ENCODE data around the gene THSD4. TPM values are rescaled to one million over a fixed set of nuclear protein-coding genes. Genes with fewer than 3 reads are reported as not detected.
A peak's percentile ranks its signal among the peaks of the same experiment; 100 is the strongest.

THSD4 gene
- total and polyA plus RNA-seq, 8 donors, result 15.7 to 43.3 (median 19.1) TPM

DNA sequence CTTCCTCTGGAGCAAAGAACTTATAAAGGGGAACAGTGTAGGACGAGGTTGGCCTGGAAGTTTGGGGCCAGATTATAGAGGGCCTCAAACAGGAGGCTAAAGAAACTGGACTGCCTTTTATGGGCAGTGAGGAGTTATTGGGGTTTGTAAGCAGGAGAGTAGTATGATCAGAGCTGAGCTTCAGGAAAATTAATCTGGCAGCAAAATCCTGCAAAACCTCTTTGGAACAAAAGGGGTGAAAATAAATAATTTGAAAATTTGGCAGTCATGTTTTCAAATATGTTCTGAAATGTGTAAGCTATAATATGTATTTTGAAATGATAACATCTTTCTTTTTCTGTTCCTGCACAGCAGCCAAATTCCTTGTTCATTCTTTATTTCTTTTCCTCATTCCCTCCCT is 164.9 kb downstream of the THSD4 start:
- no peak for ATAC-seq
- no peaks in the 10 kb centered on the region for H3K9me3 ChIP-seq
- no peaks in the 10 kb centered on the region for H3K27me3 ChIP-seq
- intact Hi-C loops (cut with DNase I), result no loop called here
- peaks cover 0 to 4% of the 10 kb centered on the region in 2 donors for H3K4me1 ChIP-seq
- no peak for DNase-seq
- H3K36me3 ChIP-seq, result no peaks in the 10 kb centered on the region
- no peak overlapping the region for H3K4me3 ChIP-seq
- H3K27ac ChIP-seq, result no peak overlapping the region
- TF ChIP-seq, protein P1, sequence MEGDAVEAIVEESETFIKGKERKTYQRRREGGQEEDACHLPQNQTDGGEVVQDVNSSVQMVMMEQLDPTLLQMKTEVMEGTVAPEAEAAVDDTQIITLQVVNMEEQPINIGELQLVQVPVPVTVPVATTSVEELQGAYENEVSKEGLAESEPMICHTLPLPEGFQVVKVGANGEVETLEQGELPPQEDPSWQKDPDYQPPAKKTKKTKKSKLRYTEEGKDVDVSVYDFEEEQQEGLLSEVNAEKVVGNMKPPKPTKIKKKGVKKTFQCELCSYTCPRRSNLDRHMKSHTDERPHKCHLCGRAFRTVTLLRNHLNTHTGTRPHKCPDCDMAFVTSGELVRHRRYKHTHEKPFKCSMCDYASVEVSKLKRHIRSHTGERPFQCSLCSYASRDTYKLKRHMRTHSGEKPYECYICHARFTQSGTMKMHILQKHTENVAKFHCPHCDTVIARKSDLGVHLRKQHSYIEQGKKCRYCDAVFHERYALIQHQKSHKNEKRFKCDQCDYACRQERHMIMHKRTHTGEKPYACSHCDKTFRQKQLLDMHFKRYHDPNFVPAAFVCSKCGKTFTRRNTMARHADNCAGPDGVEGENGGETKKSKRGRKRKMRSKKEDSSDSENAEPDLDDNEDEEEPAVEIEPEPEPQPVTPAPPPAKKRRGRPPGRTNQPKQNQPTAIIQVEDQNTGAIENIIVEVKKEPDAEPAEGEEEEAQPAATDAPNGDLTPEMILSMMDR (IDR thresholded peaks at IDR 0.05), result no peak

DNA sequence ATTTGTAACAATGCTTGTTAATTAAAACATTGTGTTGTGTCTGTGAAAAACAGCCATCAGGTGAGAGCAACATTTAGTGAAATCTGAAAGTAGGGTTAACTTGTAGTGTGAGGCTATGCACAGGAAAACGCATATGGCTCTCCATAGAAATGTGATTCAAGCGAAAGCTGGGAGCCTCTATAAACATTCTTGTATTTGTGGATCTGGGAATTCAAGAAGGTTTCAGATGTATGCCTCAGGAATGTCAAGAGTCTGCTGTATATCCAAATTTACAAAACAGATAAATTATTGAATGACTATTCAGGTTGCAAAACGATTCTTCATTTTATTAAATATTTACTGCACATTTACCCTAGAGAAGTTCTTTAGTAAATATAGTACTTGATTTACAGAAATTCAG is 166.0 kb downstream of the THSD4 start:
- TF ChIP-seq, protein P1 (IDR thresholded peaks at IDR 0.05), result no peak
- H3K27ac ChIP-seq, result no peak overlapping the region
- no peaks in the 10 kb centered on the region for H3K9me3 ChIP-seq
- DNase-seq (no peak), ATAC-seq (no peak)
- H3K4me1 ChIP-seq, result peaks cover 0 to 4% of the 10 kb centered on the region in 2 donors
- H3K4me3 ChIP-seq, result no peak overlapping the region
- intact Hi-C loops (cut with DNase I), result no loop called here
- no peaks in the 10 kb centered on the region for H3K27me3 ChIP-seq
- H3K36me3 ChIP-seq, result no peaks in the 10 kb centered on the region

DNA sequence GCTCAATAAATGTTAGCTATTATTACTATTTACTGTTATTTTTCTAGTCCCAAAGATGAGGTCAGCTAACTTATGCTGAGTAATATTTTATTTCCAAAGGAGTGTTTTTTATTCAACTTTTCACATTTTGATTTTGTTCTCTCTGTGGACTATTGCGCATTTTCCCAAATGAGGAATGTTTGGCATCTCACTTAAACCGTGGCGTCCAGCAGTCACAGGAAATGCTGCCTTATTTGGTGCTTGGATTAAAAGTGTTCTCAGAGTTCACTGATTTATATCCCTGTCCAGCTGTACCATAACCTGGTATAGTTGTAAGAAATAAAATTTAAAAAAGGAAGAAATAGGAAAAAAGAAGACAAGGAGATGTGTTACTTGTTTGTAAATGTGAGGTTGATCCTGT is 166.8 kb downstream of the THSD4 start:
- intact Hi-C loops (cut with DNase I), result no loop called here
- Histone ChIP-seq H3K27me3 (no peaks in the 10 kb centered on the region), H3K27ac (peak overlapping the region in 1 of 2 donors; percentile 30), H3K36me3 (no peaks in the 10 kb centered on the region), H3K9me3 (no peaks in the 10 kb centered on the region), H3K4me1 (peaks cover 0 to 4% of the 10 kb centered on the region in 2 donors), H3K4me3 (no peak overlapping the region)
- ATAC-seq (peak; percentile 33), DNase-seq (no peak)
- TF ChIP-seq, protein P1 (IDR thresholded peaks at IDR 0.05), result no peak

DNA sequence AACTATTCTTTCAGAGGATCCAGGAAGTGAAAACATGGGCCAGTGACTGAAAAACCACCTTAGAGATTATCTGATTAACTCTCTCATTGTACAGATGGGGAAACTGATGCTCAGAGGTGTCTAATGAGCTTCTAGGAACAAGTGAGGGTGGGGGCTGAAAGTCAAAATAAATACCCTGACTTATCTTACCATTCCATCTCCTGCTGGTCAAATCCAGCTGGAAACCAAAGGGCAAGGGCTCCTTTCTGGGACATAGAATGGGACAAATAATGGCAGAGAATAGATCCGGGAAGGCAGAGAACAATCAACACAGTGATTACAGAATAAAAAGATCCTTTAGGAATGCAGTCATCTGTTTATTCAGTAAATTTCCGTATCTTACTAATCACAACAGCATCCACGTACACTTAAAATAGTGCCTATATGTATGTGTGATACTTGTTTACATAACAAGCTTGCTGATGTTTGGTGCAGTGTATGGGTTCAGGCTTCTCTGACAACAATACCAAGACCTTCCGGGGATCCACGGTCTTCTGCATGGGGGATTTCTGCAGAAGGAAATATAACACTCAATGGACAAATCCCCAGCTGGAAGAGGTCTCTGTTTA is 173.2 kb downstream of the THSD4 start:
- H3K27ac ChIP-seq, result peak overlapping the region in 1 of 2 donors; percentile 7
- H3K27me3 ChIP-seq, result no peaks in the 10 kb centered on the region
- no peaks in the 10 kb centered on the region for H3K9me3 ChIP-seq
- H3K36me3 ChIP-seq, result no peaks in the 10 kb centered on the region
- no peaks in the 10 kb centered on the region for H3K4me1 ChIP-seq
- H3K4me3 ChIP-seq, result no peak overlapping the region
- intact Hi-C loops (cut with DNase I), result no loop called here
- ATAC-seq, result no peak
- TF ChIP-seq, protein P1 (IDR thresholded peaks at IDR 0.05), result no peak
- DNase-seq, result no peak

DNA sequence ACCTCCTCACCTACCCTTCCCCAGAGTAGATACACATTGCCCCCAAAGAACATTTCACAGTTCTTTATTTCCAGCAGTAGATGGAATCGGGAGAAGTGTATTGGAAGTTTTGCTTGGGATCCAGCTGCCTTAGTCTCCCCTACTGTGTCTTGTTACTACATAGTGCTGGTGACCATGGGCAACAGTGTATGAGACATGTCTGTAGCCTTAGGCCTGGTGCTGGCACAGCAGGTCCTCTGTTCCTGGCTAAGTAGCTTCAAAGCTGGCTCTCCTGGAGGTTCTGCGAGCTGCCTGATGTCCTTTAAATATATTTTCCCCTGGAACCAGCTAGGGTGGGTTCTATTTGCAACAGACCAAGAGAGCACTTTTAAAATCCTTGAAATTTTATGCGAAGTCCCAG is 174.7 kb downstream of the THSD4 start:
- TF ChIP-seq, protein P1 (IDR thresholded peaks at IDR 0.05), result no peak
- intact Hi-C loops (cut with DNase I), result no loop called here
- no peak overlapping the region for H3K4me3 ChIP-seq
- peaks cover 2% of the 10 kb centered on the region in 2 donors for H3K4me1 ChIP-seq
- ATAC-seq (no peak), DNase-seq (no peak)
- no peaks in the 10 kb centered on the region for H3K27me3 ChIP-seq
- H3K36me3 ChIP-seq, result no peaks in the 10 kb centered on the region
- no peaks in the 10 kb centered on the region for H3K9me3 ChIP-seq
- H3K27ac ChIP-seq, result no peak overlapping the region
